ENCODE measurements around the gene DICER1.

- no peak for TF ChIP-seq CTCF (IDR thresholded peaks at IDR 0.05)
- no peak for TF ChIP-seq ZFX (IDR thresholded peaks at IDR 0.05; ENCODE audit: borderline replicate concordance)
These were observed 40.2 kb upstream of the DICER1 start for GRCh38 chr14:95197551-95197950.
